HG02798 (cell line): ENCODE data around the gene TFDP2.
A peak's percentile ranks its signal among the peaks of the same experiment; 100 is the strongest.
"Not testable (repeated sequence)": the region's sequence is repeated elsewhere in the genome, so short reads cannot be mapped to it uniquely, and the experiment has no call there.

Source experiments
- ATAC-seq: cut with Tn5 transposase; IDR thresholded peaks from one replicate; pipeline ENCODE4 v1.9.1; 2021; ENCODE audit warnings: mild to moderate bottlenecking; ENCODE audit not compliant: unreplicated experiment, poor library complexity

The TFDP2 gene

GRCh38 chr3:142077859-142078500 lies 71.4 kb downstream of the TFDP2 start:
- no peak for ATAC-seq

GRCh38 chr3:142077155-142077858 lies 72.0 kb downstream of the TFDP2 start:
- no peak for ATAC-seq

GRCh38 chr3:142075656-142076055 lies 73.7 kb downstream of the TFDP2 start:
- not testable (repeated sequence) for ATAC-seq

- no peak for ATAC-seq
These were observed 76.5 kb downstream of the TFDP2 start for GRCh38 chr3:142072816-142073215.

GRCh38 chr3:142065932-142066331 lies 83.4 kb downstream of the TFDP2 start:
- ATAC-seq = no peak

GRCh38 chr3:142065344-142065743 lies 84.0 kb downstream of the TFDP2 start:
- ATAC-seq = no peak

- no peak for ATAC-seq
These were observed 84.9 kb downstream of the TFDP2 start for GRCh38 chr3:142064454-142064853.

GRCh38 chr3:142057331-142057725 lies 92.0 kb downstream of the TFDP2 start:
- no peak for ATAC-seq

- no peak for ATAC-seq
These were observed 92.6 kb downstream of the TFDP2 start for GRCh38 chr3:142056656-142057330.

- ATAC-seq = no peak
These were observed 95.5 kb downstream of the TFDP2 start for GRCh38 chr3:142053835-142054234.

GRCh38 chr3:142053244-142053643 lies 96.1 kb downstream of the TFDP2 start:
- no peak for ATAC-seq

- ATAC-seq = no peak
These were observed 98.0 kb downstream of the TFDP2 start for GRCh38 chr3:142051351-142051750.

- no peak for ATAC-seq
These were observed 102.3 kb downstream of the TFDP2 start for GRCh38 chr3:142047021-142047369.

GRCh38 chr3:142046320-142047020 lies 102.9 kb downstream of the TFDP2 start:
- ATAC-seq = no peak

- ATAC-seq = no peak
These were observed 108.3 kb downstream of the TFDP2 start for GRCh38 chr3:142040941-142041491.

GRCh38 chr3:142035308-142035922 lies 113.9 kb downstream of the TFDP2 start:
- ATAC-seq = no peak

GRCh38 chr3:142033292-142033691 lies 116.1 kb downstream of the TFDP2 start:
- ATAC-seq = no peak

- no peak for ATAC-seq
These were observed 117.8 kb downstream of the TFDP2 start for GRCh38 chr3:142031575-142031974.

- ATAC-seq = no peak
These were observed 119.6 kb downstream of the TFDP2 start for GRCh38 chr3:142029791-142030190.

GRCh38 chr3:142029052-142029642 lies 120.2 kb downstream of the TFDP2 start:
- peak; percentile 49 for ATAC-seq
